ENCODE measurements around the gene CWC25. TPM values are rescaled to one million over a fixed set of nuclear protein-coding genes. Genes with fewer than 3 reads are reported as not detected.

The CWC25 gene
- total RNA-seq, 1 experiment from 2014 or later: 23.9 TPM

DNA sequence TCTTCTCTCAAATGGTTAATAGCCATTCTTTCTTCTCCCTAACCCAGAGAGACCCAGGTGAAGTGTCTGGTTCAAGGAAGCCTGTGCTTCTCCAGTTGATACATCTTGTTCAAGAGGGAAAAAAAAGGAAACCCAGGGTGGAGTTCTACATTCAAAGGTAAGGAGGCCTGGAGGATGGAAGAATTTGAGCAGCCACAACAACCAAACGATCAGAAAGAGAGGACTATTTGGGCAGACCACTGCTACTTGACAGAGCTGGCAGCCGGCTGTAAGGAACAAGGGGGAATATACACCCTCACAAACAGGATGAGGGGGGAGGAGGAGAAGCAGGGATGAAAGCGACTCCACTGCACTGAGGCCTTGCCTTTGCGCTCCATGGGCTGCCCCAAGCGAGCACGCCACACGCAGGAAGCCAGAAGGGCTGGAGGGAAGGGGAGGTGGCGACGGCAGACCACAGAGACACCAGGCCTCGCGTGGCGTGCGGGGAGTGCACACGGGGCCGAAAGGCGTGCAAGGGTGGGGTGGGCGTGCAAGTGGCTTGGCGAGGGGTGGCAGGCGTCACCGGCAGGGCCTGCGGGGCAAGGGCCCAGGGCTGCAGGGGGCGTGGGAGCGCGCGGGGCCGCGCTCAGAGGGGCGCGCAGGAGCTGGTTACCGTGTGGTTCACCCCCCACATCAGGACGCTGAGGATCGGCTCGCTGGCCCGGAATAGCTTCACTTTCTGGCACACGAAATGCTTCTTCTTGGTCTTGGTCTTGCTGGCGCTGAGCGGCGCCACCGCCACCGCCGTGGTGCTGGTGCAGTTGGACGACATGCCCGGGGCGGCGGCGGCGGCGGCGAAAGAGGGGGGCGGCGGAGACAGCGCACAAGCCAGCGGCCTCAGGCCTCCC is 26.3 kb downstream of the CWC25 start (continued):
- TF ChIP-seq ZNF274 (IDR thresholded peaks at IDR 0.05; ENCODE audit: low read depth, low read length) (no peak), SIN3A (IDR thresholded peaks at IDR 0.05; ENCODE audit: low read depth) (0 out of 2 replicates have a peak, but pooled peaks have one; percentile 36), JUND (IDR thresholded peaks at IDR 0.05) (no peak), SRF (IDR thresholded peaks at IDR 0.05; ENCODE audit: low read depth) (no peak), EGR1 (IDR thresholded peaks at IDR 0.05; ENCODE audit: low read depth) (no peak)

DNA sequence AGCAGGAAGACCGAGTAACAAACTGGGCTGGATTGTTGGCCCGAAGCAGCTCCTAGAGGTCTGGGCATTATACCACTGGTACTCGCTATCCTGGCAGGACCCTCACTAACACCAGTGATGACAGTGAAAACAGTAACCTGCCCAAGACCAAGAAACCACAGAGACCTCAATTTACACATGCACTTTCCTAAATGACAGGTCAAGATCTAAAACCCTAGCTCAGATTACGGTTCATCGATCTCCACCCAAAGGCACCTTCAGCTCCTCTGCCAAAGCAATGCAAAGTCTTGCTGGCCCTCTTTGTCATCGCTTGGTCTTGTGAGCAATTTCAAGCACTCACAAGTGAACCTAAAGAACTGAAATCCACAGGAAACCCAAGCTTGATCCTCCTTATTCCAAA is 27.3 kb downstream of the CWC25 start:
- Histone ChIP-seq H3K4me3 (replicated peaks in 1 of 2; ENCODE audit: low read depth in 1 of 2, low read length in 2 of 2) (peak overlapping the region; percentile 83 to 85), H4K20me1 (ENCODE audit: insufficient read depth) (no peaks in the 10 kb centered on the region), H3K27me3 (ENCODE audit: insufficient read depth, low read length) (no peaks in the 10 kb centered on the region), H3K4me1 (ENCODE audit: control insufficient read depth in 1 of 2, insufficient read depth in 2 of 2, low read length in 2 of 2) (peaks cover 11 to 20% of the 10 kb centered on the region in 2 experiments), H3K4me2 (ENCODE audit: low read length) (peak overlapping the region; percentile 85), H2AFZ (ENCODE audit: low read depth, low read length, poor library complexity, severe bottlenecking) (no peak overlapping the region), H3K9me3 (ENCODE audit: control insufficient read depth in 1 of 2, insufficient read depth in 1 of 2, low read depth in 1 of 2, low read length in 2 of 2) (no peaks in the 10 kb centered on the region), H3K9ac (ENCODE audit: low read length) (peak overlapping the region; percentile 80), H3K9me2 (ENCODE audit: insufficient read depth) (no peaks in the 10 kb centered on the region), H3K36me3 (ENCODE audit: control insufficient read depth in 1 of 2, insufficient read depth in 2 of 2, low read length in 2 of 2) (peaks cover 10 to 18% of the 10 kb centered on the region in 2 experiments; a peak in 3 of 4 replicates), H3K27ac (ENCODE audit: low read depth, low read length) (no peak overlapping the region), H3K79me2 (ENCODE audit: insufficient read depth, low read length) (peaks cover 55% of the 10 kb centered on the region)
- POLR2A ChIA-PET: interaction anchor here (1.1 kb wide), 1 partner anchor 56 kb away, joined by 3 read pairs; the partner anchor contains the start of gene RPL23
- TF ChIP-seq ZFX (IDR thresholded peaks at IDR 0.05) (no peak), YY1 (IDR thresholded peaks at IDR 0.05; ENCODE audit: extremely low read depth, insufficient replicate concordance, low read depth, low read length) (no peak), TCF7L2 (IDR thresholded peaks at IDR 0.05; ENCODE audit: borderline replicate concordance, extremely low read depth, insufficient read depth, insufficient read length) (no peak), JUND (IDR thresholded peaks at IDR 0.05) (no peak), RAD21 (IDR thresholded peaks at IDR 0.05; ENCODE audit: low read depth) (no peak), ZNF274 (IDR thresholded peaks at IDR 0.05; ENCODE audit: low read depth, low read length) (no peak), CEBPB (IDR thresholded peaks at IDR 0.05; ENCODE audit: low read depth) (no peak), POLR2A (IDR thresholded peaks at IDR 0.05; ENCODE audit: borderline replicate concordance, extremely low read depth, insufficient read depth, insufficient read length) (no peak), CBX3 (IDR thresholded peaks at IDR 0.05; ENCODE audit: low read depth) (no peak), SIN3A (IDR thresholded peaks at IDR 0.05; ENCODE audit: low read depth) (no peak), FOSL1 (IDR thresholded peaks at IDR 0.05; ENCODE audit: low read depth) (no peak), SP1 (IDR thresholded peaks at IDR 0.05; ENCODE audit: low read depth) (no peak), EZH2phosphoT487 (IDR thresholded peaks at IDR 0.05; ENCODE audit: borderline replicate concordance) (no peak), SRF (IDR thresholded peaks at IDR 0.05; ENCODE audit: low read depth) (no peak), MAX (IDR thresholded peaks at IDR 0.05) (no peak)
- TF ChIP-seq, protein P1, sequence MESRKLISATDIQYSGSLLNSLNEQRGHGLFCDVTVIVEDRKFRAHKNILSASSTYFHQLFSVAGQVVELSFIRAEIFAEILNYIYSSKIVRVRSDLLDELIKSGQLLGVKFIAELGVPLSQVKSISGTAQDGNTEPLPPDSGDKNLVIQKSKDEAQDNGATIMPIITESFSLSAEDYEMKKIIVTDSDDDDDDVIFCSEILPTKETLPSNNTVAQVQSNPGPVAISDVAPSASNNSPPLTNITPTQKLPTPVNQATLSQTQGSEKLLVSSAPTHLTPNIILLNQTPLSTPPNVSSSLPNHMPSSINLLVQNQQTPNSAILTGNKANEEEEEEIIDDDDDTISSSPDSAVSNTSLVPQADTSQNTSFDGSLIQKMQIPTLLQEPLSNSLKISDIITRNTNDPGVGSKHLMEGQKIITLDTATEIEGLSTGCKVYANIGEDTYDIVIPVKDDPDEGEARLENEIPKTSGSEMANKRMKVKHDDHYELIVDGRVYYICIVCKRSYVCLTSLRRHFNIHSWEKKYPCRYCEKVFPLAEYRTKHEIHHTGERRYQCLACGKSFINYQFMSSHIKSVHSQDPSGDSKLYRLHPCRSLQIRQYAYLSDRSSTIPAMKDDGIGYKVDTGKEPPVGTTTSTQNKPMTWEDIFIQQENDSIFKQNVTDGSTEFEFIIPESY (IDR thresholded peaks at IDR 0.05; ENCODE audit: extremely low read depth, insufficient replicate concordance, low read length): no peak
- TF ChIP-seq, protein P2, sequence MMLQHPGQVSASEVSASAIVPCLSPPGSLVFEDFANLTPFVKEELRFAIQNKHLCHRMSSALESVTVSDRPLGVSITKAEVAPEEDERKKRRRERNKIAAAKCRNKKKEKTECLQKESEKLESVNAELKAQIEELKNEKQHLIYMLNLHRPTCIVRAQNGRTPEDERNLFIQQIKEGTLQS (IDR thresholded peaks at IDR 0.05): no peak
- TF ChIP-seq, protein P3, sequence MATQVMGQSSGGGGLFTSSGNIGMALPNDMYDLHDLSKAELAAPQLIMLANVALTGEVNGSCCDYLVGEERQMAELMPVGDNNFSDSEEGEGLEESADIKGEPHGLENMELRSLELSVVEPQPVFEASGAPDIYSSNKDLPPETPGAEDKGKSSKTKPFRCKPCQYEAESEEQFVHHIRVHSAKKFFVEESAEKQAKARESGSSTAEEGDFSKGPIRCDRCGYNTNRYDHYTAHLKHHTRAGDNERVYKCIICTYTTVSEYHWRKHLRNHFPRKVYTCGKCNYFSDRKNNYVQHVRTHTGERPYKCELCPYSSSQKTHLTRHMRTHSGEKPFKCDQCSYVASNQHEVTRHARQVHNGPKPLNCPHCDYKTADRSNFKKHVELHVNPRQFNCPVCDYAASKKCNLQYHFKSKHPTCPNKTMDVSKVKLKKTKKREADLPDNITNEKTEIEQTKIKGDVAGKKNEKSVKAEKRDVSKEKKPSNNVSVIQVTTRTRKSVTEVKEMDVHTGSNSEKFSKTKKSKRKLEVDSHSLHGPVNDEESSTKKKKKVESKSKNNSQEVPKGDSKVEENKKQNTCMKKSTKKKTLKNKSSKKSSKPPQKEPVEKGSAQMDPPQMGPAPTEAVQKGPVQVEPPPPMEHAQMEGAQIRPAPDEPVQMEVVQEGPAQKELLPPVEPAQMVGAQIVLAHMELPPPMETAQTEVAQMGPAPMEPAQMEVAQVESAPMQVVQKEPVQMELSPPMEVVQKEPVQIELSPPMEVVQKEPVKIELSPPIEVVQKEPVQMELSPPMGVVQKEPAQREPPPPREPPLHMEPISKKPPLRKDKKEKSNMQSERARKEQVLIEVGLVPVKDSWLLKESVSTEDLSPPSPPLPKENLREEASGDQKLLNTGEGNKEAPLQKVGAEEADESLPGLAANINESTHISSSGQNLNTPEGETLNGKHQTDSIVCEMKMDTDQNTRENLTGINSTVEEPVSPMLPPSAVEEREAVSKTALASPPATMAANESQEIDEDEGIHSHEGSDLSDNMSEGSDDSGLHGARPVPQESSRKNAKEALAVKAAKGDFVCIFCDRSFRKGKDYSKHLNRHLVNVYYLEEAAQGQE (IDR thresholded peaks at IDR 0.05; ENCODE audit: low read depth): no peak
- intact Hi-C loops (cut with micrococcal nuclease): loop anchor here (5.0 kb wide), 1 partner anchor 46 kb away; the partner anchor contains the start of gene PSMB3
- no peak for ATAC-seq
- BruUV-seq (replicated peaks): TSS peak; percentile 53
- RAD21 ChIA-PET (ENCODE audit: low non-redundant PET in 1 of 2, low total read pairs in 2 of 2, uncharacterized antibody in 2 of 2, unreplicated experiment in 2 of 2): no interaction called here
- CTCF ChIA-PET: no interaction called here
- DNase-seq (ENCODE audit: low read depth, low spot score): no peak
